K562 (cell line): ENCODE data around the gene NRF1. TPM values are rescaled to one million over a fixed set of nuclear protein-coding genes. Genes with fewer than 3 reads are reported as not detected.

Source experiments
- ATF1 ChIP-seq, 2 experiments: fragments of 450-650 bp in 1 of 2; IDR thresholded peaks; 2 replicates each; pipeline ENCODE4 v1.6.1; 2016; ENCODE audit warnings: missing compliant biosample characterization in 1 of 2, missing genetic modification characterization in 1 of 2
- CBFB ChIP-seq: sonication (generic); formaldehyde crosslinking; IDR thresholded peaks from 2 replicates; pipeline ENCODE4 v1.4.0; 2020; ENCODE audit warnings: mild to moderate bottlenecking, missing genetic modification reagents
- CBX3 ChIP-seq, 2 experiments: IDR thresholded peaks; 1 replicate in 1 of 2; 2 replicates in 1 of 2; pipeline ENCODE4 v1.6.1; 2012; ENCODE audit warnings: inconsistent platforms in 2 of 2, low read length in 2 of 2, borderline replicate concordance in 1 of 2, control low read depth in 1 of 2
- CEBPZ ChIP-seq: fragments of 150-350 bp; IDR thresholded peaks from 2 replicates; pipeline ENCODE4 v1.6.1; 2014; ENCODE audit warnings: low read depth, mild to moderate bottlenecking, low read length, borderline replicate concordance
- DPF2 ChIP-seq: fragments of 450-650 bp; IDR thresholded peaks from 2 replicates; pipeline ENCODE4 v1.6.1; 2016
- L3MBTL2 ChIP-seq: fragments of 450-650 bp; IDR thresholded peaks from 2 replicates; pipeline ENCODE4 v1.6.1; 2016; ENCODE audit warnings: mild to moderate bottlenecking, moderate library complexity
- LEF1 ChIP-seq: fragments of 450-650 bp; IDR thresholded peaks from 2 replicates; pipeline ENCODE4 v1.6.1; 2016; ENCODE audit warnings: mild to moderate bottlenecking
- MYNN ChIP-seq, 2 experiments: sonication (generic); formaldehyde crosslinking in 1 of 2; IDR thresholded peaks; 2 replicates each; pipeline versions ENCODE4 v1.5.0 to v1.6.1; 2016 to 2020; ENCODE audit warnings: antibody characterized with exemption in 1 of 2, missing genetic modification reagents in 1 of 2
- NFATC3 ChIP-seq: fragments of 450-650 bp; IDR thresholded peaks from 2 replicates; pipeline ENCODE4 v1.6.1; 2017; ENCODE audit warnings: mild to moderate bottlenecking
- RAD21 ChIP-seq, 2 experiments: fragments of 250-450 bp in 1 of 2; fragments of 450-650 bp in 1 of 2; sonication (Bioruptor Pico) in 1 of 2; formaldehyde crosslinking in 1 of 2; IDR thresholded peaks in 1 of 2; conservative IDR thresholded peaks in 1 of 2; 2 replicates each; pipeline versions ENCODE4 v1.4.0 to v1.8.0; 2020 to 2022; ENCODE audit warnings: mild to moderate bottlenecking in 2 of 2, moderate library complexity in 1 of 2
- RAD51 ChIP-seq: fragments of 450-650 bp; IDR thresholded peaks from 2 replicates; pipeline ENCODE4 v1.7.1; 2016; ENCODE audit warnings: low read depth, mild to moderate bottlenecking, borderline replicate concordance
- RBM25 ChIP-seq: fragments of 200-400 bp; formaldehyde crosslinking; IDR thresholded peaks from 2 replicates; pipeline ENCODE4 v1.6.1; 2018; ENCODE audit warnings: low read length, low read depth, moderate library complexity; ENCODE audit not compliant: severe bottlenecking
- TCF3 ChIP-seq: sonication (generic); formaldehyde crosslinking; IDR thresholded peaks from 2 replicates; pipeline ENCODE4 v1.4.0; 2020; ENCODE audit warnings: mild to moderate bottlenecking, missing genetic modification reagents
- ZNF274 ChIP-seq: IDR thresholded peaks from 2 replicates; pipeline ENCODE4 v1.6.1; 2011; ENCODE audit warnings: low read depth, mild to moderate bottlenecking, low read length, moderate library complexity, borderline replicate concordance
- polyA plus RNA-seq, 8 experiments: library from polyadenylated mRNA; depleted of rRNA in 4 of 8; stranded (reverse) in 5 of 8; unstranded in 3 of 8; fragments of >200 nt; fragmentation: Nextera tagmentation in 2 of 8; fragmentation: Illumina TruSeq in 1 of 8; extraction: Ambion mirVana in 2 of 8; extraction: Trizol in 1 of 8; gene quantifications; 2 replicates each; pipeline versions ENCODE4 v1.2.1 to v1.2.3, GENCODE V29; 2011 to 2014; ENCODE audit warnings: inconsistent platforms in 1 of 8, missing spikeins in 1 of 8
- total RNA-seq, 7 experiments: library from RNA; depleted of rRNA in 6 of 7; stranded (reverse); fragments of >200 nt in 6 of 7; fragmentation: Illumina TruSeq in 2 of 7; extraction: Trizol in 2 of 7; gene quantifications; 2 replicates each; pipeline versions ENCODE4 v1.2.1 to v1.2.3, GENCODE V29; 2011 to 2021; ENCODE audit warnings: low replicate concordance in 1 of 7
- TF ChIP-seq, protein P1 (sequence below): fragments of 450-650 bp; IDR thresholded peaks from 2 replicates; pipeline ENCODE4 v1.7.0; 2016; ENCODE audit warnings: borderline replicate concordance
- TF ChIP-seq, protein P2 (sequence below): fragments of 250-450 bp; sonication (Bioruptor Pico); IDR thresholded peaks from 2 replicates; pipeline ENCODE4 v1.5.0; 2021; ENCODE audit warnings: mild to moderate bottlenecking, borderline replicate concordance
- TF ChIP-seq, protein P3 (sequence below), 2 experiments: IDR thresholded peaks; 2 replicates each; pipeline ENCODE4 v1.6.1; 2011; ENCODE audit warnings: borderline replicate concordance in 1 of 2, control low read depth in 1 of 2, low read depth in 1 of 2, low read length in 1 of 2, mild to moderate bottlenecking in 1 of 2, mixed read lengths in 1 of 2, moderate library complexity in 1 of 2; ENCODE audit not compliant: insufficient read depth in 1 of 2, insufficient read length in 1 of 2, poor library complexity in 1 of 2, severe bottlenecking in 1 of 2; ENCODE audit errors: extremely low read depth in 1 of 2

Gene NRF1
- total and polyA plus RNA-seq, 9 of the 15 experiments (the other 6 are each of a cell fraction or from before 2014, with no cell fraction given) = 8.6 to 28.8 (median 20.3) TPM

DNA sequence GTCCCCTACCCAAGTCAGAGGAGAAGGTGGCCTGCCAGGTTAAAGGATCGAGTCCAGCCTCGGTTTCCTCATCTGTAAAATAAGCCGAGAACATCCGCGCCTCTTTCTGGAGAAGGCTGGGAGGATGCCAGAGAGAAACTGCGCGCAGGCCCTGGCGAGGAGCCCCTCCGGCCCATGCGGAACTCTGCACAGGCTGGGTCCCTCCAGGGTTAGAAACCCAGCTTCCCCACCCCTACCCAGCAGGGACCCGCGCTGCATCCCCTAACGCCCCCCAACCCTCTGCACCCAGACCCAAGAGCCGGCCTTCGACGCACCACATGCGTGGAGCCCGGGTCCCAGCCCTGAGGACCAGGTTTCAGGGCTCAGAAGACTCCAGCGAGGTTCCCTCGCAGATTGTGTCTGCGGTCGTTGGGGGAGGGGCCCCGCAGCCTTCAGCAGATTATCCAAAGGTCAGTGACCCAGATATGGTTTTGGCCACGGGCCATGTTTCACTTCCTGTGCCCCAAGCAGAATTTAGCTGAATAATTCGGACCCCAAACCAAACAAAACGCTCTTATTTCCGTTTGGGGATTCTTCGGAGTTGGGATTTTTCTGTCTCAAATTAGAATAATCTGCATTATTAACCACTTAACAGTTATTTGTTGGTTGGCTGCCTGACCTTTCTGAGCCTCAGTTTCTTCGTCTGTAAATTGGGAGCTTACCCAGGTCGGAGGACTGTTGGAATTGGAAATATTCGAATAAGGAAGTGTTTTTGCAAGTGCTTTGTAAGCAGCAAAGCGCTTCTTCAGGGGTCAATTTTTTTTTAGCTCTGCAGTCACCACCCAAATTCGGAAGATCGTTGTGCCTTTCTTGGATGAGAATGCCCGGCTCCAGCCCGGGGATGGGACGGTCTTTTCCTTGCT lies 173.5 kb downstream of the NRF1 start (continued):
- no peak for TF ChIP-seq RAD51
- peak; percentile 51 for TF ChIP-seq TCF3
- TF ChIP-seq MYNN (IDR thresholded peaks at IDR 0.05) = no peak
- no peak for TF ChIP-seq MYNN (CRISPR knock-in tag; IDR thresholded peaks at IDR 0.05)
- TF ChIP-seq NFATC3 = peak; percentile 68; the same call in 1 of the 2 replicates
- no peak for TF ChIP-seq ZNF274
- TF ChIP-seq DPF2 = peak; percentile 68
- TF ChIP-seq CBX3 (IDR thresholded peaks at IDR 0.05; ENCODE audit: borderline replicate concordance in 1 of 2, low read length in 2 of 2) = peak in 1 of 2 experiments; percentile 48; a peak in 1 of 3 replicates
- TF ChIP-seq, protein P1, sequence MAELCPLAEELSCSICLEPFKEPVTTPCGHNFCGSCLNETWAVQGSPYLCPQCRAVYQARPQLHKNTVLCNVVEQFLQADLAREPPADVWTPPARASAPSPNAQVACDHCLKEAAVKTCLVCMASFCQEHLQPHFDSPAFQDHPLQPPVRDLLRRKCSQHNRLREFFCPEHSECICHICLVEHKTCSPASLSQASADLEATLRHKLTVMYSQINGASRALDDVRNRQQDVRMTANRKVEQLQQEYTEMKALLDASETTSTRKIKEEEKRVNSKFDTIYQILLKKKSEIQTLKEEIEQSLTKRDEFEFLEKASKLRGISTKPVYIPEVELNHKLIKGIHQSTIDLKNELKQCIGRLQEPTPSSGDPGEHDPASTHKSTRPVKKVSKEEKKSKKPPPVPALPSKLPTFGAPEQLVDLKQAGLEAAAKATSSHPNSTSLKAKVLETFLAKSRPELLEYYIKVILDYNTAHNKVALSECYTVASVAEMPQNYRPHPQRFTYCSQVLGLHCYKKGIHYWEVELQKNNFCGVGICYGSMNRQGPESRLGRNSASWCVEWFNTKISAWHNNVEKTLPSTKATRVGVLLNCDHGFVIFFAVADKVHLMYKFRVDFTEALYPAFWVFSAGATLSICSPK = no peak
- TF ChIP-seq CEBPZ = no peak
- TF ChIP-seq, protein P2, sequence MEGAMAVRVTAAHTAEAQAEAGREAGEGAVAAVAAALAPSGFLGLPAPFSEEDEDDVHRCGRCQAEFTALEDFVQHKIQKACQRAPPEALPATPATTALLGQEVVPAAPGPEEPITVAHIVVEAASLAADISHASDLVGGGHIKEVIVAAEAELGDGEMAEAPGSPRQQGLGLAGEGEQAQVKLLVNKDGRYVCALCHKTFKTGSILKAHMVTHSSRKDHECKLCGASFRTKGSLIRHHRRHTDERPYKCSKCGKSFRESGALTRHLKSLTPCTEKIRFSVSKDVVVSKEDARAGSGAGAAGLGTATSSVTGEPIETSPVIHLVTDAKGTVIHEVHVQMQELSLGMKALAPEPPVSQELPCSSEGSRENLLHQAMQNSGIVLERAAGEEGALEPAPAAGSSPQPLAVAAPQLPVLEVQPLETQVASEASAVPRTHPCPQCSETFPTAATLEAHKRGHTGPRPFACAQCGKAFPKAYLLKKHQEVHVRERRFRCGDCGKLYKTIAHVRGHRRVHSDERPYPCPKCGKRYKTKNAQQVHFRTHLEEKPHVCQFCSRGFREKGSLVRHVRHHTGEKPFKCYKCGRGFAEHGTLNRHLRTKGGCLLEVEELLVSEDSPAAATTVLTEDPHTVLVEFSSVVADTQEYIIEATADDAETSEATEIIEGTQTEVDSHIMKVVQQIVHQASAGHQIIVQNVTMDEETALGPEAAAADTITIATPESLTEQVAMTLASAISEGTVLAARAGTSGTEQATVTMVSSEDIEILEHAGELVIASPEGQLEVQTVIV (CRISPR knock-in tag) = no peak
- peak; percentile 81 for TF ChIP-seq LEF1
- TF ChIP-seq L3MBTL2 = peak; percentile 72
- TF ChIP-seq, protein P3, sequence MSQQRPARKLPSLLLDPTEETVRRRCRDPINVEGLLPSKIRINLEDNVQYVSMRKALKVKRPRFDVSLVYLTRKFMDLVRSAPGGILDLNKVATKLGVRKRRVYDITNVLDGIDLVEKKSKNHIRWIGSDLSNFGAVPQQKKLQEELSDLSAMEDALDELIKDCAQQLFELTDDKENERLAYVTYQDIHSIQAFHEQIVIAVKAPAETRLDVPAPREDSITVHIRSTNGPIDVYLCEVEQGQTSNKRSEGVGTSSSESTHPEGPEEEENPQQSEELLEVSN (IDR thresholded peaks at IDR 0.05; ENCODE audit: borderline replicate concordance in 1 of 2, extremely low read depth in 1 of 2, insufficient read depth in 1 of 2, insufficient read length in 1 of 2, low read depth in 1 of 2, low read length in 1 of 2, poor library complexity in 1 of 2, severe bottlenecking in 1 of 2) = peak; percentile 29 to 76
- TF ChIP-seq CBFB (CRISPR knock-in tag) = 0 out of 2 replicates have a peak, but pooled peaks have one; percentile 71
- no peak for TF ChIP-seq RAD21 (CRISPR knock-in tag; conservative IDR thresholded peaks at IDR 0.05 in 1 of 2, IDR thresholded peaks at IDR 0.05 in 1 of 2)
- no peak for TF ChIP-seq ATF1 (CRISPR knock-in tag; IDR thresholded peaks at IDR 0.05)
- TF ChIP-seq ATF1 (tag; IDR thresholded peaks at IDR 0.05) = 0 out of 2 replicates have a peak, but pooled peaks have one; percentile 11
- TF ChIP-seq RBM25 = peak; percentile 92
